Muscle of arm (tissue), 12 donors: Measurements from ENCODE around the gene SEMA6D. TPM values are rescaled to one million over a fixed set of nuclear protein-coding genes. Genes with fewer than 3 reads are reported as not detected.

Experiments
- DNase-seq: peaks from one replicate; pipeline ENCODE4 v3.0.0-alpha.2; 2013
- polyA plus RNA-seq, 12 donors: library from polyadenylated mRNA; unstranded; fragments of 120-200 nt; gene quantifications; one replicate each; pipeline ENCODE4 v1.2.1, GENCODE V29; 2013; ENCODE audit not compliant: insufficient read length in 12 of 12

Gene SEMA6D
- polyA plus RNA-seq, 12 donors, result 44.0 to 90.9 (median 68.3) TPM; not detected in 1

DNA sequence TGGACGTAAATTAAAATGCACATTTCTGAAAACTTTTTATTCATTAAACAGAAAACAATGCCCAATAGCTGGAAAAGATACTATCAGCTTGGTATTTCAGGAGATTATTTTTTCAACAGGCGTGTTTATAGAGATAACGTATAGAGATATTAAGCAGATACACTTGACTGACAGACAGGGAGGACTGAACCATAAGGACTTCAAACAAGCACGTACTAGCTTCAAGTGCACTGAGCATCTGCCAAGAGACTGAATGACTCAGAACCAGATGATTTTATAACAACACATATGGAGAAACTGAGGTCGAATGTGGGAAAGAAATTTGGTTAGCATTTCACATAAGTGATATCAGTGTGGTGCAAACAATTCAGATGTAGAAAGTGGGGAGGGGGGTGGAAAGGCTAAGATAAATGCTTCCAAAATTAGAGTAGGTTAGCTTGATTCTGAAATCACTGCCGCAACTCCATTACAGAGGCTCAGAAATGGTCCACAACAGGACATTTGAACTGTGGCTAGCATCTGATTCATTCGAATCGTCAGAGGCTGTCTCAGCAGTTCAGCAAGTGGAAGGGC is 103.5 kb downstream of the SEMA6D start:
- DNase-seq, result no peak

DNA sequence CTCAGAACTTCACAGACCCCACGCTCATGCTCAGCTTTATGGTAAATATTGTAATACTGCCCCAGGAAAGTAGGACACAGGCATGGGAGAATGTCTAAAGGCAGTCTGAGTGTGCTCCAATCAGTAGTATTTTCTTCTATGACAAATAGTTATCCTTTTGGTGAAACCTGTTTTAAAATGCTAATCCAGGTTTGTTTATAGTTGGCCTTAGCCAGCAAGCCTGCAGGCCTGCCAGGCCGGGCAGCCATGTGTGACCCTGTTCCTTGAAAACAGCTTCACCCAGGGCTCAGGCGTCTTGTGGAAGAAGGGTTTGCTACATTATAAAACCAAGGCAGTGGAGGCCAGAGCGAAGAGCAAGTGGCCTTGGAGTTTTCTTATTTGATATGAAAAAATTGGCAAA is 104.7 kb downstream of the SEMA6D start:
- no peak for DNase-seq
